PC-9 (cell line): ENCODE results near the gene EPHX1.

Experiments used
- CTCF ChIP-seq: fragments of 200-600 bp; sonication (generic); conservative IDR thresholded peaks from 2 replicates; pipeline ENCODE4 v1.6.1; 2017; ENCODE audit warnings: mixed run types, antibody characterized with exemption, mild to moderate bottlenecking, moderate library complexity
- EZH2 ChIP-seq: fragments of 200-600 bp; sonication (generic); IDR thresholded peaks from 2 replicates; pipeline ENCODE4 v1.8.0; 2017; ENCODE audit warnings: antibody characterized with exemption, low read depth

- TF ChIP-seq CTCF (no peak; the same call in 1 of the 2 replicates), EZH2 (no peak)
Observed at GRCh38 chr1:225881959-225882693, 72.2 kb downstream of the EPHX1 start, which contains the start of gene TMEM63A.
